GM19463 (cell line): ENCODE data around the gene ITGB5.
A peak's percentile ranks its signal among the peaks of the same experiment; 100 is the strongest.
"Not testable (repeated sequence)": the region's sequence is repeated elsewhere in the genome, so short reads cannot be mapped to it uniquely, and the experiment has no call there.

Experiments
- ATAC-seq: cut with Tn5 transposase; IDR thresholded peaks from one replicate; pipeline ENCODE4 v1.9.1; 2021; ENCODE audit warnings: mild to moderate bottlenecking, moderate library complexity; ENCODE audit not compliant: unreplicated experiment

Gene ITGB5

GRCh38 chr3:124761250-124761796, 125.8 kb downstream of the ITGB5 start:
- ATAC-seq, result no peak

- ATAC-seq, result no peak
These were observed 126.6 kb downstream of the ITGB5 start for GRCh38 chr3:124760601-124761000.

- no peak for ATAC-seq
These were observed 127.3 kb downstream of the ITGB5 start for GRCh38 chr3:124759666-124760401.

- ATAC-seq, result no peak
These were observed 128.1 kb downstream of the ITGB5 start for GRCh38 chr3:124758851-124759635.

GRCh38 chr3:124757926-124758325, 129.2 kb downstream of the ITGB5 start:
- not testable (repeated sequence) for ATAC-seq

- no peak for ATAC-seq
These were observed 135.1 kb downstream of the ITGB5 start for GRCh38 chr3:124752051-124752450.

- ATAC-seq, result no peak
These were observed 135.7 kb downstream of the ITGB5 start for GRCh38 chr3:124751501-124751900.

GRCh38 chr3:124749877-124750276, 137.3 kb downstream of the ITGB5 start:
- not testable (repeated sequence) for ATAC-seq

GRCh38 chr3:124748560-124749198, 138.5 kb downstream of the ITGB5 start:
- no peak for ATAC-seq

- no peak for ATAC-seq
These were observed 139.8 kb downstream of the ITGB5 start for GRCh38 chr3:124747111-124747981.

GRCh38 chr3:124745756-124746155, 141.4 kb downstream of the ITGB5 start:
- no peak for ATAC-seq

- ATAC-seq, result no peak
These were observed 146.1 kb downstream of the ITGB5 start for GRCh38 chr3:124741027-124741426.

GRCh38 chr3:124731760-124732159, 155.4 kb downstream of the ITGB5 start:
- no peak for ATAC-seq

- ATAC-seq, result no peak
These were observed 156.2 kb downstream of the ITGB5 start for GRCh38 chr3:124730941-124731297.

GRCh38 chr3:124730129-124730940, 156.8 kb downstream of the ITGB5 start, which contains the start of gene UMPS:
UMPS (plus strand) TSS chr3:124730452; CDS start chr3:124730472, 20 bp downstream.
- peak; percentile 99 for ATAC-seq

GRCh38 chr3:124722589-124722988, 164.6 kb downstream of the ITGB5 start:
- ATAC-seq, result no peak

GRCh38 chr3:124714223-124714853, 172.8 kb downstream of the ITGB5 start:
- ATAC-seq, result no peak
